OCI-LY7 (cell line): ENCODE results near the gene ITGB8. TPM values are rescaled to one million over a fixed set of nuclear protein-coding genes. Genes with fewer than 3 reads are reported as not detected.

Experiments used
- BruUV-seq: library from RNA; stranded (reverse); fragments of 400-500 nt; replicated peaks from 2 replicates; lab custom pipeline; 2021; lab: Mats Ljungman, UMichigan
- CTCF ChIA-PET: fragments of 300-600 bp; sonication (Branson Sonifier 250); formaldehyde crosslinking; loops from one replicate; lab custom pipeline; 2022; ENCODE audit warnings: antibody characterized with exemption; ENCODE audit not compliant: unreplicated experiment; lab: Charles Lee
- POLR2A ChIA-PET: fragments of 300-600 bp; sonication (Branson Sonifier 250); formaldehyde crosslinking; loops from one replicate; lab custom pipeline; 2022; ENCODE audit warnings: antibody characterized with exemption; lab: Charles Lee
- DNase-seq: peaks from one replicate; pipeline ENCODE4 v3.0.0-alpha.2; 2015; ENCODE audit warnings: low spot score
- H2AFZ ChIP-seq: fragments of 200-600 bp; sonication (generic), shearing (Covaris generic); 2 replicates; pipeline ENCODE4 v1.6.1; 2014; ENCODE audit warnings: mild to moderate bottlenecking, antibody characterized with exemption, low read length, moderate library complexity
- H3K27ac ChIP-seq: fragments of 200-600 bp; sonication (generic); 2 replicates; pipeline ENCODE4 v1.5.1; 2014; ENCODE audit warnings: mixed run types, low read depth, mild to moderate bottlenecking, moderate library complexity, low read length, inconsistent platforms; ENCODE audit not compliant: poor library complexity, severe bottlenecking
- H3K36me3 ChIP-seq: fragments of 200-600 bp; sonication (generic); 2 replicates; pipeline ENCODE4 v1.6.1; 2014; ENCODE audit warnings: mild to moderate bottlenecking, antibody characterized with exemption, low read length, moderate library complexity, mixed read lengths; ENCODE audit not compliant: insufficient read depth
- H3K4me1 ChIP-seq: fragments of 200-600 bp; sonication (generic); 2 replicates; pipeline ENCODE4 v1.5.1; 2014; ENCODE audit warnings: mild to moderate bottlenecking, low read length; ENCODE audit not compliant: insufficient read depth, poor library complexity, severe bottlenecking
- H3K4me2 ChIP-seq: fragments of 200-600 bp; sonication (generic); 2 replicates; pipeline ENCODE4 v1.6.1; 2014; ENCODE audit warnings: mild to moderate bottlenecking, low read length
- H3K4me3 ChIP-seq: fragments of 200-600 bp; sonication (generic); 2 replicates; pipeline ENCODE4 v1.5.1; 2014; ENCODE audit warnings: mild to moderate bottlenecking, low read depth, low read length; ENCODE audit not compliant: poor library complexity, severe bottlenecking
- H3K79me2 ChIP-seq: fragments of 200-600 bp; sonication (generic); 2 replicates; pipeline ENCODE4 v1.6.1; 2016; ENCODE audit warnings: low read depth, mild to moderate bottlenecking, low read length, moderate library complexity, mixed read lengths; ENCODE audit not compliant: insufficient read depth
- H3K9me2 ChIP-seq: fragments of 200-600 bp; sonication (generic); 2 replicates; pipeline ENCODE4 v1.6.1; 2016; ENCODE audit warnings: mild to moderate bottlenecking, low read length, mixed read lengths; ENCODE audit not compliant: insufficient read depth
- H3K9me3 ChIP-seq: fragments of 200-600 bp; sonication (generic); 2 replicates; pipeline ENCODE4 v1.6.1; 2014; ENCODE audit warnings: mild to moderate bottlenecking, mixed run types, low read length, mixed read lengths
- H4K20me1 ChIP-seq: fragments of 200-600 bp; sonication (generic); 2 replicates; pipeline ENCODE4 v1.6.1; 2014; ENCODE audit warnings: mild to moderate bottlenecking, antibody characterized with exemption, low read length, moderate library complexity, mixed read lengths; ENCODE audit not compliant: insufficient read depth
- EZH2phosphoT487 ChIP-seq: fragments of 200-600 bp; sonication (generic); IDR thresholded peaks from 2 replicates; pipeline ENCODE4 v1.6.1; 2018; ENCODE audit warnings: low read depth, borderline replicate concordance, mild to moderate bottlenecking, mixed run types, antibody characterized with exemption, low read length, moderate library complexity, mixed read lengths
- intact Hi-C: fragments of 100-400 bp; cut with micrococcal nuclease; formaldehyde crosslinking; loops from one replicate; pipeline ENCODE4 v1.10.0; 2022; ENCODE audit not compliant: unreplicated experiment
- total RNA-seq, 2 experiments: library from RNA; depleted of rRNA in 1 of 2; stranded (reverse); fragments of >200 nt in 1 of 2; shearing (Covaris generic) in 1 of 2; gene quantifications; 2 replicates each; pipeline ENCODE4 v1.2.3, GENCODE V29; 2014 to 2022
- TF ChIP-seq, protein P1 (sequence below): fragments of 200-600 bp; sonication (generic); conservative IDR thresholded peaks from 2 replicates; pipeline ENCODE4 v1.5.1; 2014; ENCODE audit warnings: mild to moderate bottlenecking, antibody characterized with exemption, low read length, moderate library complexity, mixed read lengths

Gene ITGB8
- total RNA-seq, 2 experiments from 2014 or later = not detected

DNA sequence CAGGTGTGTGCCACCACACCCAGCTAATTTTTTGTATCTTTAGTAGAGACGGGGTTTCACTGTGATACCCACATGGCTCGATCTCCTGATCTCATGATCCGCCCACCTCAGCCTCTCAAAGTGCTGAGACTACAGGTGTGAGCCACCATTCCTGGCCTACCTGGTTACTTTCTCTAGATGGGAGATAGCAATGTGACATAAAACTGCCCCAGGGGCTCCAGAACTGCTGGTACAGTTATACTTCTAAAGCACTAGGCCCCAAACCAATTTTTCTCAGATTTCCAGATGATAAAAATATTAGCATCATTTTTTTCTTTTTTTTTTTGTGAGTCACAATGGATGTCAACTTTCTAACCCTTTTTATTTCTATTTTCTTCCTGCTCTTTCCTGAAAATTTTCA lies 27.4 kb downstream of the ITGB8 start:
- BruUV-seq = no TSS peak

DNA sequence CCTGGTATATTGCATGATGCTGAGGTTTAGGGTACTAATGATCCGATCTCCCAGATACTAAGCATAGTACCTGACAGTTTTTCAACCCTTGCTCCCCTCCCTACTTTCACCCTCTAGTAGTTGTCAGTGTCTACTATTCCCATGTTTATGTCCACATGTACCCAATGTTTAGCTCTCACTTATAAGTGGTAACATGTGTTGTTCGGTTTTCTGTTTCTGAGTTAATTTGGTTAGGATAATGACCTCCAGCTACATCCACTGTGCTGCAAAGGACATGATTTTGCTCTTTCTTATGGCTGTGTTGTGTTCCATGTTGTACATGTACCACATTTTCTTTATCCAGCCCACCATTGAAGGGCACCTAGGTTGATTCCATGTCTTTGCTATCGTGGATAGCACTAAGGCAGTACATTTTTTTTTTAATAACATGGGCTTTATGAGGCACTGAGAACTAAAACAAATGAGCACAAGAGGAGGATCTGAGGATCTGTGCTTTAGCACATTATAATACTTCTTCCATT lies 28.1 kb downstream of the ITGB8 start:
- Histone ChIP-seq H3K79me2 (no peaks in the 10 kb centered on the region), H3K4me3 (no peak overlapping the region), H3K4me2 (no peak overlapping the region), H3K9me3 (no peaks in the 10 kb centered on the region), H3K9me2 (no peaks in the 10 kb centered on the region), H4K20me1 (no peaks in the 10 kb centered on the region), H2AFZ (no peak overlapping the region), H3K4me1 (no peaks in the 10 kb centered on the region), H3K27ac (no peak overlapping the region), H3K36me3 (no peaks in the 10 kb centered on the region)
- intact Hi-C loops = no loop called here
- TF ChIP-seq EZH2phosphoT487 = no peak
- TF ChIP-seq, protein P1, sequence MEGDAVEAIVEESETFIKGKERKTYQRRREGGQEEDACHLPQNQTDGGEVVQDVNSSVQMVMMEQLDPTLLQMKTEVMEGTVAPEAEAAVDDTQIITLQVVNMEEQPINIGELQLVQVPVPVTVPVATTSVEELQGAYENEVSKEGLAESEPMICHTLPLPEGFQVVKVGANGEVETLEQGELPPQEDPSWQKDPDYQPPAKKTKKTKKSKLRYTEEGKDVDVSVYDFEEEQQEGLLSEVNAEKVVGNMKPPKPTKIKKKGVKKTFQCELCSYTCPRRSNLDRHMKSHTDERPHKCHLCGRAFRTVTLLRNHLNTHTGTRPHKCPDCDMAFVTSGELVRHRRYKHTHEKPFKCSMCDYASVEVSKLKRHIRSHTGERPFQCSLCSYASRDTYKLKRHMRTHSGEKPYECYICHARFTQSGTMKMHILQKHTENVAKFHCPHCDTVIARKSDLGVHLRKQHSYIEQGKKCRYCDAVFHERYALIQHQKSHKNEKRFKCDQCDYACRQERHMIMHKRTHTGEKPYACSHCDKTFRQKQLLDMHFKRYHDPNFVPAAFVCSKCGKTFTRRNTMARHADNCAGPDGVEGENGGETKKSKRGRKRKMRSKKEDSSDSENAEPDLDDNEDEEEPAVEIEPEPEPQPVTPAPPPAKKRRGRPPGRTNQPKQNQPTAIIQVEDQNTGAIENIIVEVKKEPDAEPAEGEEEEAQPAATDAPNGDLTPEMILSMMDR = no peak
- BruUV-seq = no TSS peak
- DNase-seq = no peak
- ChIA-PET POLR2A (interaction anchor here (0.7 kb wide), 1 partner anchor 241 kb away, joined by 4 read pairs; no protein-coding TSS in a partner anchor), CTCF (no interaction called here)

More for the DNA sequence above, 27.4 kb downstream of the ITGB8 start:
- no peak for TF ChIP-seq EZH2phosphoT487
- TF ChIP-seq, protein P1 = no peak
- Histone ChIP-seq H3K9me3 (no peaks in the 10 kb centered on the region), H2AFZ (no peak overlapping the region), H3K27ac (no peak overlapping the region), H3K9me2 (no peaks in the 10 kb centered on the region), H4K20me1 (no peaks in the 10 kb centered on the region), H3K4me1 (no peaks in the 10 kb centered on the region), H3K79me2 (no peaks in the 10 kb centered on the region), H3K36me3 (no peaks in the 10 kb centered on the region), H3K4me2 (no peak overlapping the region), H3K4me3 (no peak overlapping the region)
- CTCF ChIA-PET = no interaction called here
- intact Hi-C loops = no loop called here
- POLR2A ChIA-PET = interaction anchor here (0.7 kb wide), 1 partner anchor 241 kb away, joined by 4 read pairs; no protein-coding TSS in a partner anchor
- no peak for DNase-seq

DNA sequence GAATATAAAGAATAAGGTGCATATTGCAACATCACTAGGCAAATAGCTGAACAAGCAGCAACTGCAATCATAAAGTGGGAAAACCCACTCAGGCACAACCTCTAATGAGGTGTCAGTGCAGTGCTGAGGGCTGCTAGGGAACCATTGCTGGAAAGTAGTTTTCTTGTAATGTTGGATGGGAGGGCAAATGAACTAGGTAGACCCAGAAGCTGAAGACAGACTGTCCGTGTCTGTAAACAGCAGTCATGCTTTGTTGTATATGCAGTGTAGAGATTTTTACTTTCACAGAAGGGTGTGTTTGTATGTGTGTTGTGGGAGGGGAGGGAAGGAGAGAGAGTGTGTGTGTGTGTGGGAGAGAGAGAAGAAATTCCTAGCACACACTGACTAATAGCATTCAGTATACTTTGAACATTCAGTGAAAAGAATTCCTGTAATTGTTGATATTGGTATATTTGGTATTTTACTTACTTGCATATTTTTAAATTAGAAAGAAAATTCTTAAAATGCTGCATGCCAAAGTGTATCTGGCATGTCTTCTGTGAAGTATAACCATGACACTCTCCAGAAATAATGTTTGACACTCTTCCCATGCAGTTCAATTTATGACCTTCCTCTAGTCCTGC lies 28.8 kb downstream of the ITGB8 start:
- Histone ChIP-seq H3K4me1 (no peaks in the 10 kb centered on the region), H3K4me3 (no peak overlapping the region), H3K79me2 (no peaks in the 10 kb centered on the region), H3K36me3 (no peaks in the 10 kb centered on the region), H4K20me1 (no peaks in the 10 kb centered on the region), H2AFZ (no peak overlapping the region), H3K4me2 (no peak overlapping the region), H3K9me2 (no peaks in the 10 kb centered on the region), H3K9me3 (no peaks in the 10 kb centered on the region), H3K27ac (no peak overlapping the region)
- ChIA-PET POLR2A (interaction anchor here (0.6 to 1.1 kb wide), 3 partner anchors 61 to 453 kb away, joined by 3 read pairs; no protein-coding TSS in a partner anchor), CTCF (no interaction called here)
- DNase-seq = no peak
- no TSS peak for BruUV-seq
- no peak for TF ChIP-seq EZH2phosphoT487
- TF ChIP-seq, protein P1 = no peak
- intact Hi-C loops = no loop called here
